ENCODE data around the gene MEGF8.

The MEGF8 gene

GRCh38 chr19:42348211-42348610, 22.8 kb downstream of the MEGF8 start:
- peaks cover 5% of the 10 kb centered on the region for H3K36me3 ChIP-seq (ENCODE audit: control insufficient read depth, insufficient read depth, low read length)
- H3K4me1 ChIP-seq (ENCODE audit: control insufficient read depth, insufficient read depth, low read length) = no peaks in the 10 kb centered on the region
- no peaks in the 10 kb centered on the region for H3K27me3 ChIP-seq (ENCODE audit: control insufficient read depth, insufficient read depth, low read length)
- no peak overlapping the region for H3K27ac ChIP-seq (ENCODE audit: low read depth, low read length)
- H3K4me3 ChIP-seq (ENCODE audit: low read length) = no peak overlapping the region
- no peak overlapping the region for H3K9ac ChIP-seq (ENCODE audit: low read length)

GRCh38 chr19:42349378-42350107, 24.1 kb downstream of the MEGF8 start:
- H3K27ac ChIP-seq (ENCODE audit: low read depth, low read length) = no peak overlapping the region
- H3K4me3 ChIP-seq (ENCODE audit: low read length) = no peak overlapping the region
- peaks cover 11% of the 10 kb centered on the region for H3K36me3 ChIP-seq (ENCODE audit: control insufficient read depth, insufficient read depth, low read length)
- H3K27me3 ChIP-seq (ENCODE audit: control insufficient read depth, insufficient read depth, low read length) = no peaks in the 10 kb centered on the region
- H3K4me1 ChIP-seq (ENCODE audit: control insufficient read depth, insufficient read depth, low read length) = no peaks in the 10 kb centered on the region
- no peak overlapping the region for H3K9ac ChIP-seq (ENCODE audit: low read length)

- Histone ChIP-seq H3K27ac (ENCODE audit: low read depth, low read length) (no peak overlapping the region), H3K27me3 (ENCODE audit: control insufficient read depth, insufficient read depth, low read length) (no peaks in the 10 kb centered on the region), H3K4me1 (ENCODE audit: control insufficient read depth, insufficient read depth, low read length) (no peaks in the 10 kb centered on the region), H3K4me3 (ENCODE audit: low read length) (no peak overlapping the region), H3K36me3 (ENCODE audit: control insufficient read depth, insufficient read depth, low read length) (peaks cover 14% of the 10 kb centered on the region), H3K9ac (ENCODE audit: low read length) (no peak overlapping the region)
Measured at GRCh38 chr19:42350417-42350816, 25.0 kb downstream of the MEGF8 start.

- H3K4me3 ChIP-seq (ENCODE audit: low read length) = no peak overlapping the region
- no peaks in the 10 kb centered on the region for H3K27me3 ChIP-seq (ENCODE audit: control insufficient read depth, insufficient read depth, low read length)
- no peak overlapping the region for H3K27ac ChIP-seq (ENCODE audit: low read depth, low read length)
- H3K36me3 ChIP-seq (ENCODE audit: control insufficient read depth, insufficient read depth, low read length) = peaks cover 14% of the 10 kb centered on the region
- no peak overlapping the region for H3K9ac ChIP-seq (ENCODE audit: low read length)
- no peaks in the 10 kb centered on the region for H3K4me1 ChIP-seq (ENCODE audit: control insufficient read depth, insufficient read depth, low read length)
Measured at GRCh38 chr19:42351079-42351735, 25.8 kb downstream of the MEGF8 start.

GRCh38 chr19:42352301-42353259, 27.1 kb downstream of the MEGF8 start:
- H3K9ac ChIP-seq (ENCODE audit: low read length) = no peak overlapping the region
- no peak overlapping the region for H3K27ac ChIP-seq (ENCODE audit: low read depth, low read length)

GRCh38 chr19:42353341-42354015, 28.0 kb downstream of the MEGF8 start:
- Histone ChIP-seq H3K4me3 (ENCODE audit: low read length) (no peak overlapping the region), H3K9ac (ENCODE audit: low read length) (no peak overlapping the region), H3K36me3 (ENCODE audit: control insufficient read depth, insufficient read depth, low read length) (peaks cover 21% of the 10 kb centered on the region), H3K27ac (ENCODE audit: low read depth, low read length) (no peak overlapping the region), H3K4me1 (ENCODE audit: control insufficient read depth, insufficient read depth, low read length) (no peaks in the 10 kb centered on the region), H3K27me3 (ENCODE audit: control insufficient read depth, insufficient read depth, low read length) (no peaks in the 10 kb centered on the region)

More at GRCh38 chr19:42352301-42353259, 27.1 kb downstream of the MEGF8 start:
- Histone ChIP-seq H3K27me3 (ENCODE audit: control insufficient read depth, insufficient read depth, low read length) (no peaks in the 10 kb centered on the region), H3K36me3 (ENCODE audit: control insufficient read depth, insufficient read depth, low read length) (peaks cover 21% of the 10 kb centered on the region), H3K4me3 (ENCODE audit: low read length) (no peak overlapping the region), H3K4me1 (ENCODE audit: control insufficient read depth, insufficient read depth, low read length) (no peaks in the 10 kb centered on the region)

GRCh38 chr19:42355896-42356295, 30.5 kb downstream of the MEGF8 start:
- H3K4me3 ChIP-seq (ENCODE audit: low read length) = no peak overlapping the region
- H3K9ac ChIP-seq (ENCODE audit: low read length) = no peak overlapping the region
- H3K27me3 ChIP-seq (ENCODE audit: control insufficient read depth, insufficient read depth, low read length) = no peaks in the 10 kb centered on the region
- H3K4me1 ChIP-seq (ENCODE audit: control insufficient read depth, insufficient read depth, low read length) = no peaks in the 10 kb centered on the region
- H3K27ac ChIP-seq (ENCODE audit: low read depth, low read length) = no peak overlapping the region
- H3K36me3 ChIP-seq (ENCODE audit: control insufficient read depth, insufficient read depth, low read length) = peaks cover 24% of the 10 kb centered on the region

GRCh38 chr19:42356686-42357085, 31.3 kb downstream of the MEGF8 start:
- Histone ChIP-seq H3K27ac (ENCODE audit: low read depth, low read length) (no peak overlapping the region), H3K4me1 (ENCODE audit: control insufficient read depth, insufficient read depth, low read length) (no peaks in the 10 kb centered on the region), H3K27me3 (ENCODE audit: control insufficient read depth, insufficient read depth, low read length) (no peaks in the 10 kb centered on the region), H3K9ac (ENCODE audit: low read length) (no peak overlapping the region), H3K4me3 (ENCODE audit: low read length) (no peak overlapping the region), H3K36me3 (ENCODE audit: control insufficient read depth, insufficient read depth, low read length) (peaks cover 24% of the 10 kb centered on the region)

GRCh38 chr19:42357290-42357689, 31.9 kb downstream of the MEGF8 start:
- Histone ChIP-seq H3K36me3 (ENCODE audit: control insufficient read depth, insufficient read depth, low read length) (peaks cover 24% of the 10 kb centered on the region), H3K4me1 (ENCODE audit: control insufficient read depth, insufficient read depth, low read length) (no peaks in the 10 kb centered on the region)

GRCh38 chr19:42360787-42361544, 35.5 kb downstream of the MEGF8 start:
- peaks cover 24% of the 10 kb centered on the region for H3K36me3 ChIP-seq (ENCODE audit: control insufficient read depth, insufficient read depth, low read length)

More at GRCh38 chr19:42357290-42357689, 31.9 kb downstream of the MEGF8 start:
- no peak overlapping the region for H3K4me3 ChIP-seq (ENCODE audit: low read length)
- no peaks in the 10 kb centered on the region for H3K27me3 ChIP-seq (ENCODE audit: control insufficient read depth, insufficient read depth, low read length)
- H3K9ac ChIP-seq (ENCODE audit: low read length) = no peak overlapping the region
- H3K27ac ChIP-seq (ENCODE audit: low read depth, low read length) = no peak overlapping the region

GRCh38 chr19:42361545-42361910, 36.1 kb downstream of the MEGF8 start:
- H3K4me1 ChIP-seq (ENCODE audit: control insufficient read depth, insufficient read depth, low read length) = no peaks in the 10 kb centered on the region
- H3K27me3 ChIP-seq (ENCODE audit: control insufficient read depth, insufficient read depth, low read length) = no peaks in the 10 kb centered on the region
- no peak overlapping the region for H3K4me3 ChIP-seq (ENCODE audit: low read length)
- peaks cover 21% of the 10 kb centered on the region for H3K36me3 ChIP-seq (ENCODE audit: control insufficient read depth, insufficient read depth, low read length)
- H3K9ac ChIP-seq (ENCODE audit: low read length) = no peak overlapping the region
- no peak overlapping the region for H3K27ac ChIP-seq (ENCODE audit: low read depth, low read length)

More at GRCh38 chr19:42360787-42361544, 35.5 kb downstream of the MEGF8 start:
- no peak overlapping the region for H3K9ac ChIP-seq (ENCODE audit: low read length)
- no peak overlapping the region for H3K4me3 ChIP-seq (ENCODE audit: low read length)
- no peaks in the 10 kb centered on the region for H3K4me1 ChIP-seq (ENCODE audit: control insufficient read depth, insufficient read depth, low read length)
- no peak overlapping the region for H3K27ac ChIP-seq (ENCODE audit: low read depth, low read length)
- H3K27me3 ChIP-seq (ENCODE audit: control insufficient read depth, insufficient read depth, low read length) = no peaks in the 10 kb centered on the region
